ENCODE data around the gene FMO1.

DNA sequence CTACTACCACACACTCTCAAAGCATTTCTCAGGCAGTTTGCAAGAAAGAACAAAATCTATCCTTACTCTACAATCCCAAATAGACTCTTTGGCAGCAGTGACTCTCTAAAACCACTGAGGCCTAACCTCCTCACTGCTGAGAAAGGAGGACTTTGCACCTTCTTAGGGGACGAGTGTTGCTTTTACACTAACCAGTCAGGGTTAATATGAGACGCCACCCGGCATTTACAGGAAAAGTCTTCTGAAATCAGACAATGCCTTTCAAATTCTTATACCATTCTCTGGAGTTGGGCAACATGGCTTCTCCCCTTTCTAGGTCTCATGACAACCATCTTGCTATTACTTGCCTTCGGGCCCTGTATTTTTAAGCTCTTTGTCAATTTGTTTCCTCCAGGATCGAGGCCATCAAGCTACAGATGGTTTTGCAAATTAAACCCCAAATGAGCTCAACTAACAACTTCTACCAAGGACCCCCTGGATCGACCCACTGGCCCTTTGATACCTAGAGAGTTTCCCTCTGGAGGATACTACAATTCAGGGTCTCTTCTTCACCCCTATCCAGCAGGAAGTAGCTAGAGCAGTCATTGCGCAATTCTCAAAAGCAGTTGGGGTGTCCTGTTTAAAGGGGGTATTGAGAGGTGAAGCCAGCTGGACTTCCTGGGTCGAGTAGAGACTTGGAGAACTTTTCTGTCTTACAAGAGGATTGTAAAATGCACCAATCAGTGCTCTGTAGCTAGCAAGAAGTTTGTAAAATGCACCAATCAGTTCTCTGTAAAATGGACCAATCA is 63.7 kb downstream of the FMO1 start:
- TF ChIP-seq EZH2 (IDR thresholded peaks at IDR 0.05; ENCODE audit: borderline replicate concordance, low read depth, low read length, poor library complexity, severe bottlenecking) = no peak
- TF ChIP-seq, protein P1, sequence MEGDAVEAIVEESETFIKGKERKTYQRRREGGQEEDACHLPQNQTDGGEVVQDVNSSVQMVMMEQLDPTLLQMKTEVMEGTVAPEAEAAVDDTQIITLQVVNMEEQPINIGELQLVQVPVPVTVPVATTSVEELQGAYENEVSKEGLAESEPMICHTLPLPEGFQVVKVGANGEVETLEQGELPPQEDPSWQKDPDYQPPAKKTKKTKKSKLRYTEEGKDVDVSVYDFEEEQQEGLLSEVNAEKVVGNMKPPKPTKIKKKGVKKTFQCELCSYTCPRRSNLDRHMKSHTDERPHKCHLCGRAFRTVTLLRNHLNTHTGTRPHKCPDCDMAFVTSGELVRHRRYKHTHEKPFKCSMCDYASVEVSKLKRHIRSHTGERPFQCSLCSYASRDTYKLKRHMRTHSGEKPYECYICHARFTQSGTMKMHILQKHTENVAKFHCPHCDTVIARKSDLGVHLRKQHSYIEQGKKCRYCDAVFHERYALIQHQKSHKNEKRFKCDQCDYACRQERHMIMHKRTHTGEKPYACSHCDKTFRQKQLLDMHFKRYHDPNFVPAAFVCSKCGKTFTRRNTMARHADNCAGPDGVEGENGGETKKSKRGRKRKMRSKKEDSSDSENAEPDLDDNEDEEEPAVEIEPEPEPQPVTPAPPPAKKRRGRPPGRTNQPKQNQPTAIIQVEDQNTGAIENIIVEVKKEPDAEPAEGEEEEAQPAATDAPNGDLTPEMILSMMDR (conservative IDR thresholded peaks at IDR 0.05; ENCODE audit: low read depth, low read length) = no peak
